ENCODE data around the gene WLS.

WLS gene

DNA sequence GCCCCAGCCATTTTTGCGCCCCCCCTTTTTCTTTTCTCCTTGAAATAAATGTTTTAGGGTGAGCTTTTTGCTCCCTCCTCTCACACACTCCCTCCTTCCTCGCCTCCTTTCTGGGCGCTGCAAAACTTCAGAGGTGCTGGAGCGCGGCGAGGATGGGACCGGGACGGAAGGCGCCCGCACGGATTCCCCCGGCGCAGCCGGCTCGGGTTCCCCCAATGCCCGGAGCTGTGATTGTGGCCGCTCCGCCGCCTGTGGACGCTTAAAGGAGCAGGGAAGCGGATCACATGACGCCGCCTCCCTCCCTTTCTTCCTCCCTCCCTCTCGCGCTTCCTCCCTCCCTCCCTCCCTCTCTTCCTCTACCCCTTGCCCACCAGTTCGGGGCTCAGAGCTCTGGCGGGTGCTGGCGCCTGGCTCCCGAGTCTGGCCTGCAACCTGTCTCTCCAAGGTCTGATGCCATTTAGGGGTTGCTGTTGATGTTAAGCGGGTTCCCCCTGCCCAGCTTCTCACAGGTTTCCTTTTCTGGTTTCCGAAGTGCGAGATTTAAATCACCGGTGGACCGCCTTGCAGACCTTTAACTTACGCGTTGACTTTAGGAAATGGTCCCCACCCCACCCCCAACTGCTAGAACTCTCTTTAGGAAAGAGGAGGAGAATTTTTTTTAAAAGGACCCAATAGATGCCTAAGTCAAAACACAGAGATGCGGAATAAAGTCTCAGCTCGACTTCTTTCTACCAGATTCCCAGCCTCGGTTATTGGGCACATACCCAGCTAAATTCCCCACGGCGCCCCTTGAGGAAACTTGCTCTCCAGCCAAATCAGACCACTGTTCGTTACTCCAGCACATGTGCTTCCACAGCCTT is at the start of gene WLS:
Gene WLS (minus strand): TSS at position 235 of the 860 bp plus-strand sequence. CDS start 224 bp downstream, at position 11.
- no peak for TF ChIP-seq ZFX (IDR thresholded peaks at IDR 0.05)
- TF ChIP-seq, protein P1, sequence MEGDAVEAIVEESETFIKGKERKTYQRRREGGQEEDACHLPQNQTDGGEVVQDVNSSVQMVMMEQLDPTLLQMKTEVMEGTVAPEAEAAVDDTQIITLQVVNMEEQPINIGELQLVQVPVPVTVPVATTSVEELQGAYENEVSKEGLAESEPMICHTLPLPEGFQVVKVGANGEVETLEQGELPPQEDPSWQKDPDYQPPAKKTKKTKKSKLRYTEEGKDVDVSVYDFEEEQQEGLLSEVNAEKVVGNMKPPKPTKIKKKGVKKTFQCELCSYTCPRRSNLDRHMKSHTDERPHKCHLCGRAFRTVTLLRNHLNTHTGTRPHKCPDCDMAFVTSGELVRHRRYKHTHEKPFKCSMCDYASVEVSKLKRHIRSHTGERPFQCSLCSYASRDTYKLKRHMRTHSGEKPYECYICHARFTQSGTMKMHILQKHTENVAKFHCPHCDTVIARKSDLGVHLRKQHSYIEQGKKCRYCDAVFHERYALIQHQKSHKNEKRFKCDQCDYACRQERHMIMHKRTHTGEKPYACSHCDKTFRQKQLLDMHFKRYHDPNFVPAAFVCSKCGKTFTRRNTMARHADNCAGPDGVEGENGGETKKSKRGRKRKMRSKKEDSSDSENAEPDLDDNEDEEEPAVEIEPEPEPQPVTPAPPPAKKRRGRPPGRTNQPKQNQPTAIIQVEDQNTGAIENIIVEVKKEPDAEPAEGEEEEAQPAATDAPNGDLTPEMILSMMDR (conservative IDR thresholded peaks at IDR 0.05), result no peak
- peak within 1 kb of the TSS; percentile 24; the same call in 1 of the 2 replicates for H3K27ac ChIP-seq

GRCh38 chr1:68280286-68280685 is 48.0 kb upstream of the WLS start:
- no peak for TF ChIP-seq ZFX (IDR thresholded peaks at IDR 0.05)
- TF ChIP-seq, protein P1 (conservative IDR thresholded peaks at IDR 0.05), result no peak
- H3K27ac ChIP-seq, result no peak overlapping the region

GRCh38 chr1:68279846-68280245 is 47.5 kb upstream of the WLS start:
- no peak for TF ChIP-seq ZFX (IDR thresholded peaks at IDR 0.05)
- TF ChIP-seq, protein P1 (conservative IDR thresholded peaks at IDR 0.05), result no peak
- H3K27ac ChIP-seq, result no peak overlapping the region

- no peak overlapping the region for H3K27ac ChIP-seq
- TF ChIP-seq, protein P1 (conservative IDR thresholded peaks at IDR 0.05), result no peak
- no peak for TF ChIP-seq ZFX (IDR thresholded peaks at IDR 0.05)
Observed at GRCh38 chr1:68278221-68278620, 45.9 kb upstream of the WLS start.

GRCh38 chr1:68276448-68276847 is 44.1 kb upstream of the WLS start:
- TF ChIP-seq ZFX (IDR thresholded peaks at IDR 0.05), result no peak
- TF ChIP-seq, protein P1 (conservative IDR thresholded peaks at IDR 0.05), result no peak
- no peak overlapping the region for H3K27ac ChIP-seq

DNA sequence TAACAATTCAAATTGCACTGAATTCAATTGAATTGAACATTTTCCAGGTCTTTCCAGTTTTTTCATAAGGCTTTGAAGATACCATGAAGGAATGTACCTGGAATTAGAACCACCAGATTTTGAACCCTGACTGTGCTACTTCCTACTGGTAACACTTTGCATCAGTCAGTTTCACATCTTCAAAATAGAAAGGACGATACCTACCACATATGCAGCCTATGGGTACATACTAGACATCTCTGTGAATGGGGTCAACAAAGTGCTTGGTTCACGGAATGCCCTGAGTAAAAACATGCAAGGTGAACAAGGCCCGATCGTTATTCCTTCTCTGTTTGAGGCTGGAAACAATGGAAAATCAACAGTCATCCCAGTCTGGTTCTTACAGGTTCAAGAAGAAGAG is 41.2 kb upstream of the WLS start:
- TF ChIP-seq, protein P1 (conservative IDR thresholded peaks at IDR 0.05), result no peak
- no peak for TF ChIP-seq ZFX (IDR thresholded peaks at IDR 0.05)
- no peak overlapping the region for H3K27ac ChIP-seq

DNA sequence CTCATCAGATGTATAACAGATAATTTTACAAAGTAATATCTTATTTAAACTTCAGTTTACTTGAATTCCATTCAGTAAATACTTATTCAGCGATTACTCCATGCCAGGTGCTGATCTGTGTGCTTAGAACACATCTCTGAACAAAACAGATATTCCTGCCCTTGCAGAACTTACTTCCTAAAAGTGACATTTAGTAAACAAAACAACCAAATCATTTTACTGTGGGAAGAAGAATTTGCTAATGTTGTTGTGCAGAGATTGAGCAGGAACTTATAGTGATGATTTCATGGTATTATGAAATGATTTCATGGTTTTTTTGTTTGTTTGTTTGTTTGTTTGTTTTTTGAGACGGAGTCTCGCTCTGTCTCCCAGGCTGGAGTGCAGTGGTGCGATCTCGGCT is 39.3 kb upstream of the WLS start:
- TF ChIP-seq, protein P1 (conservative IDR thresholded peaks at IDR 0.05), result no peak
- TF ChIP-seq ZFX (IDR thresholded peaks at IDR 0.05), result no peak
- H3K27ac ChIP-seq, result no peak overlapping the region
